Osteoblast (primary cell): Measurements from ENCODE around the gene HPCAL4. TPM values are rescaled to one million over a fixed set of nuclear protein-coding genes. Genes with fewer than 3 reads are reported as not detected.

Source experiments
- DNase-seq: peaks from one replicate; pipeline ENCODE4 v3.0.0; 2011; ENCODE audit warnings: low spot score, mixed read lengths; ENCODE audit not compliant: insufficient read length; ENCODE audit errors: missing footprints
- H2AFZ ChIP-seq: 2 replicates; pipeline ENCODE4 v1.6.0; 2011; ENCODE audit warnings: mild to moderate bottlenecking, low read length
- H3K27ac ChIP-seq: 2 replicates; pipeline ENCODE4 v1.5.1; 2011; ENCODE audit warnings: mild to moderate bottlenecking, low read depth, low read length, moderate library complexity
- H3K27me3 ChIP-seq: 2 replicates; pipeline ENCODE4 v1.6.0; 2012; ENCODE audit warnings: mild to moderate bottlenecking, control low read depth, inconsistent platforms, low read length, moderate library complexity; ENCODE audit not compliant: insufficient read depth
- H3K36me3 ChIP-seq: 2 replicates; pipeline ENCODE4 v1.5.1; 2011; ENCODE audit warnings: mild to moderate bottlenecking, low read length, control low read depth, moderate library complexity; ENCODE audit not compliant: insufficient read depth
- H3K4me1 ChIP-seq: 2 replicates; pipeline ENCODE4 v1.5.1; 2011; ENCODE audit warnings: mild to moderate bottlenecking, low read length, control low read depth, moderate library complexity; ENCODE audit not compliant: insufficient read depth
- H3K4me2 ChIP-seq: 2 replicates; pipeline ENCODE4 v1.6.0; 2011; ENCODE audit warnings: mild to moderate bottlenecking, low read length; ENCODE audit not compliant: insufficient read depth
- H3K4me3 ChIP-seq: fragments of 200-600 bp; sonication (generic); 3 replicates; pipeline ENCODE4 v1.5.1; 2012; ENCODE audit warnings: mild to moderate bottlenecking, low read length, inconsistent platforms; ENCODE audit not compliant: insufficient read depth
- H3K79me2 ChIP-seq: 2 replicates; pipeline ENCODE4 v1.6.0; 2012; ENCODE audit warnings: mild to moderate bottlenecking, low read length, control low read depth, inconsistent platforms; ENCODE audit not compliant: insufficient read depth
- H3K9me3 ChIP-seq: 2 replicates; pipeline ENCODE4 v1.5.1; 2011; ENCODE audit warnings: low read depth, low read length, control low read depth
- H4K20me1 ChIP-seq: 2 replicates; pipeline ENCODE4 v1.6.0; 2012; ENCODE audit warnings: mild to moderate bottlenecking, low read length, control low read depth; ENCODE audit not compliant: insufficient read depth
- CTCF ChIP-seq: IDR thresholded peaks from 2 replicates; pipeline ENCODE4 v1.5.1; 2011; ENCODE audit warnings: mild to moderate bottlenecking, low read depth, low read length, moderate library complexity; ENCODE audit errors: extremely low read depth
- total RNA-seq: library from RNA; depleted of rRNA; stranded (reverse); fragments of >200 nt; gene quantifications from 2 replicates; pipeline ENCODE4 v1.2.3, GENCODE V29; 2012

Gene HPCAL4
- total RNA-seq, 1 donor = not detected

GRCh38 chr1:39722495-39722894, 31.3 kb upstream of the HPCAL4 start:
- Histone ChIP-seq H2AFZ (no peak overlapping the region), H3K9me3 (no peaks in the 10 kb centered on the region), H3K27me3 (peaks cover 56% of the 10 kb centered on the region), H3K4me2 (no peak overlapping the region), H3K4me1 (no peaks in the 10 kb centered on the region), H3K36me3 (no peaks in the 10 kb centered on the region), H3K4me3 (no peak overlapping the region), H4K20me1 (no peaks in the 10 kb centered on the region), H3K27ac (no peak overlapping the region), H3K79me2 (no peaks in the 10 kb centered on the region)
- DNase-seq = no peak
- no peak for TF ChIP-seq CTCF

- Histone ChIP-seq H3K4me1 (no peaks in the 10 kb centered on the region), H3K27ac (no peak overlapping the region), H4K20me1 (no peaks in the 10 kb centered on the region), H3K4me3 (no peak overlapping the region), H3K79me2 (no peaks in the 10 kb centered on the region), H2AFZ (no peak overlapping the region), H3K9me3 (no peaks in the 10 kb centered on the region), H3K36me3 (no peaks in the 10 kb centered on the region), H3K27me3 (peaks cover 56% of the 10 kb centered on the region), H3K4me2 (no peak overlapping the region)
- TF ChIP-seq CTCF = no peak
- DNase-seq = no peak
These were observed 30.4 kb upstream of the HPCAL4 start for GRCh38 chr1:39721664-39722063.

GRCh38 chr1:39720094-39720999, 29.1 kb upstream of the HPCAL4 start:
- no peaks in the 10 kb centered on the region for H3K9me3 ChIP-seq
- H3K27ac ChIP-seq = no peak overlapping the region
- no peaks in the 10 kb centered on the region for H3K36me3 ChIP-seq
- H3K4me3 ChIP-seq = no peak overlapping the region
- no peaks in the 10 kb centered on the region for H4K20me1 ChIP-seq
- peak; percentile 66 for TF ChIP-seq CTCF
- H3K4me1 ChIP-seq = no peaks in the 10 kb centered on the region
- H3K4me2 ChIP-seq = no peak overlapping the region
- H3K27me3 ChIP-seq = peaks cover 54% of the 10 kb centered on the region
- H2AFZ ChIP-seq = no peak overlapping the region
- no peak for DNase-seq
- no peaks in the 10 kb centered on the region for H3K79me2 ChIP-seq

- no peak for TF ChIP-seq CTCF
- Histone ChIP-seq H3K4me3 (no peak overlapping the region), H4K20me1 (no peaks in the 10 kb centered on the region), H3K27me3 (peaks cover 51% of the 10 kb centered on the region), H3K27ac (no peak overlapping the region), H3K9me3 (no peaks in the 10 kb centered on the region), H2AFZ (no peak overlapping the region), H3K79me2 (no peaks in the 10 kb centered on the region), H3K4me2 (no peak overlapping the region), H3K4me1 (no peaks in the 10 kb centered on the region), H3K36me3 (no peaks in the 10 kb centered on the region)
- no peak for DNase-seq
These were observed 26.6 kb upstream of the HPCAL4 start for GRCh38 chr1:39717809-39718208.
